Caco-2 (cell line): ENCODE results near the gene ZNF202. TPM values are rescaled to one million over a fixed set of nuclear protein-coding genes. Genes with fewer than 3 reads are reported as not detected.

Experiments used
- BruUV-seq: library from RNA; stranded (reverse); fragments of 400-500 nt; replicated peaks from 2 replicates; lab custom pipeline; 2021; lab: Mats Ljungman, UMichigan
- CTCF ChIA-PET: fragments of 300-600 bp; sonication (Branson Sonifier 250); formaldehyde crosslinking; loops from one replicate; lab custom pipeline; 2022; ENCODE audit warnings: antibody characterized with exemption; lab: Charles Lee
- POLR2A ChIA-PET: fragments of 300-600 bp; sonication (Branson Sonifier 250); formaldehyde crosslinking; loops from one replicate; lab custom pipeline; 2022; ENCODE audit warnings: antibody characterized with exemption; lab: Charles Lee
- DNase-seq, 2 experiments: peaks; one replicate each; pipeline versions ENCODE4 v3.0.0 to v3.0.0-alpha.2; 2020 to 2022
- H3K27me3 ChIP-seq: replicated peaks from 2 replicates; pipeline ENCODE4 v1.6.0; 2011; ENCODE audit warnings: low read length; ENCODE audit not compliant: control insufficient read depth, insufficient read depth
- H3K36me3 ChIP-seq: 2 replicates; pipeline ENCODE4 v1.5.1; 2011; ENCODE audit warnings: low read length; ENCODE audit not compliant: control insufficient read depth, insufficient read depth
- H3K4me1 ChIP-seq: fragments of 250-450 bp; sonication (Bioruptor Pico); 2 replicates; pipeline ENCODE4 v1.5.1; 2020; ENCODE audit warnings: mild to moderate bottlenecking
- H3K4me3 ChIP-seq: 2 replicates; pipeline ENCODE4 v1.5.1; 2011; ENCODE audit warnings: low read depth, mild to moderate bottlenecking, control low read depth, low read length
- H3K9me3 ChIP-seq: fragments of 250-450 bp; sonication (Bioruptor Pico); 2 replicates; pipeline ENCODE4 v1.5.1; 2020; ENCODE audit warnings: mild to moderate bottlenecking, moderate library complexity
- H3K27ac Mint-ChIP-seq: one replicate; pipeline ENCODE4 v1.8.0; 2022; ENCODE audit warnings: mixed read lengths; ENCODE audit not compliant: unreplicated experiment
- H3K27me3 Mint-ChIP-seq: one replicate; pipeline ENCODE4 v1.8.0; 2022; ENCODE audit warnings: mixed read lengths; ENCODE audit not compliant: insufficient read depth, unreplicated experiment
- H3K36me3 Mint-ChIP-seq: one replicate; pipeline ENCODE4 v1.8.0; 2022; ENCODE audit warnings: mild to moderate bottlenecking, mixed read lengths; ENCODE audit not compliant: insufficient read depth, unreplicated experiment
- H3K4me1 Mint-ChIP-seq: one replicate; pipeline ENCODE4 v1.8.0; 2022; ENCODE audit warnings: low read depth, mixed read lengths; ENCODE audit not compliant: unreplicated experiment
- H3K4me3 Mint-ChIP-seq: one replicate; pipeline ENCODE4 v1.8.0; 2022; ENCODE audit warnings: mild to moderate bottlenecking, moderate library complexity, mixed read lengths; ENCODE audit not compliant: unreplicated experiment
- H3K9me3 Mint-ChIP-seq: one replicate; pipeline ENCODE4 v1.8.0; 2022; ENCODE audit warnings: mixed read lengths; ENCODE audit not compliant: unreplicated experiment
- CTCF ChIP-seq, 2 experiments: fragments of 200-600 bp in 1 of 2; IDR thresholded peaks; 1 replicate in 1 of 2; 2 replicates in 1 of 2; pipeline versions ENCODE4 v1.5.1 to v1.8.0; 2011 to 2022; ENCODE audit warnings: antibody characterized with exemption in 1 of 2, control low read depth in 1 of 2, inconsistent platforms in 1 of 2, low read depth in 1 of 2, low read length in 1 of 2, mild to moderate bottlenecking in 1 of 2, moderate library complexity in 1 of 2; ENCODE audit not compliant: insufficient read depth in 1 of 2, severe bottlenecking in 1 of 2, unreplicated experiment in 1 of 2
- intact Hi-C: fragments of 100-400 bp; cut with micrococcal nuclease; formaldehyde crosslinking; loops from one replicate; pipeline ENCODE4 v1.10.0; 2022; ENCODE audit not compliant: unreplicated experiment
- total RNA-seq: library from RNA; stranded (reverse); gene quantifications from 2 replicates; pipeline ENCODE4 v1.2.3, GENCODE V29; 2022

Gene ZNF202
- total RNA-seq, 1 experiment from 2014 or later, result 25.5 TPM

- POLR2A ChIA-PET, result no interaction called here
- Mint-ChIP-seq H3K36me3 (peaks cover 40% of the 10 kb centered on the region), H3K9me3 (no peaks in the 10 kb centered on the region), H3K27me3 (peaks cover 7% of the 10 kb centered on the region), H3K4me1 (peaks cover 6% of the 10 kb centered on the region), H3K27ac (peak overlapping the region; percentile 79), H3K4me3 (peak overlapping the region; percentile 85)
- intact Hi-C loops, result loop anchor here (1.0 to 10.0 kb wide), 4 partner anchors 82 to 678 kb away; partner anchors contain the start of gene HSPA8
- Histone ChIP-seq H3K27me3 (no peaks in the 10 kb centered on the region), H3K9me3 (no peaks in the 10 kb centered on the region), H3K4me1 (peaks cover 18% of the 10 kb centered on the region), H3K36me3 (no peaks in the 10 kb centered on the region), H3K4me3 (peak overlapping the region; percentile 85)
- DNase-seq, result peak in 1 of 2 experiments; percentile 11
- no peak for TF ChIP-seq CTCF (IDR thresholded peaks at IDR 0.05; ENCODE audit: insufficient read depth in 1 of 2, low read depth in 1 of 2, low read length in 1 of 2, severe bottlenecking in 1 of 2, unreplicated experiment in 1 of 2)
- CTCF ChIA-PET, result no interaction called here
- no TSS peak for BruUV-seq
These were observed 687 bp downstream of the ZNF202 start for GRCh38 chr11:123740787-123741158.

- H3K4me3 ChIP-seq, result no peak overlapping the region
- Mint-ChIP-seq H3K27me3 (no peaks in the 10 kb centered on the region), H3K4me1 (peaks cover 6% of the 10 kb centered on the region), H3K36me3 (peaks cover 40% of the 10 kb centered on the region), H3K9me3 (no peaks in the 10 kb centered on the region), H3K27ac (no peak overlapping the region), H3K4me3 (no peak overlapping the region)
- no peak for DNase-seq
- POLR2A ChIA-PET, result interaction anchor here (0.5 kb wide), 1 partner anchor 1098 kb away, joined by 3 read pairs; no protein-coding TSS in a partner anchor
- no peaks in the 10 kb centered on the region for H3K36me3 ChIP-seq
- BruUV-seq, result no TSS peak
- H3K4me1 ChIP-seq, result peaks cover 18% of the 10 kb centered on the region
- CTCF ChIA-PET, result no interaction called here
- no peaks in the 10 kb centered on the region for H3K27me3 ChIP-seq
- no peaks in the 10 kb centered on the region for H3K9me3 ChIP-seq
- intact Hi-C loops, result no loop called here
- TF ChIP-seq CTCF (IDR thresholded peaks at IDR 0.05; ENCODE audit: insufficient read depth in 1 of 2, low read depth in 1 of 2, low read length in 1 of 2, severe bottlenecking in 1 of 2, unreplicated experiment in 1 of 2), result no peak
These were observed 3.1 kb downstream of the ZNF202 start for GRCh38 chr11:123738374-123738773.

- intact Hi-C loops, result no loop called here
- Mint-ChIP-seq H3K4me1 (peaks cover 6% of the 10 kb centered on the region), H3K4me3 (no peak overlapping the region), H3K27me3 (no peaks in the 10 kb centered on the region), H3K9me3 (no peaks in the 10 kb centered on the region), H3K36me3 (peaks cover 37% of the 10 kb centered on the region), H3K27ac (no peak overlapping the region)
- H3K27me3 ChIP-seq, result no peaks in the 10 kb centered on the region
- H3K36me3 ChIP-seq, result no peaks in the 10 kb centered on the region
- no peak overlapping the region for H3K4me3 ChIP-seq
- BruUV-seq, result no TSS peak
- CTCF ChIA-PET, result no interaction called here
- DNase-seq, result no peak
- H3K4me1 ChIP-seq, result peaks cover 11% of the 10 kb centered on the region; the same call in 1 of the 2 replicates
- TF ChIP-seq CTCF (IDR thresholded peaks at IDR 0.05; ENCODE audit: insufficient read depth in 1 of 2, low read depth in 1 of 2, low read length in 1 of 2, severe bottlenecking in 1 of 2, unreplicated experiment in 1 of 2), result no peak
- POLR2A ChIA-PET, result no interaction called here
- H3K9me3 ChIP-seq, result no peaks in the 10 kb centered on the region
These were observed 4.7 kb downstream of the ZNF202 start for GRCh38 chr11:123736769-123737168.
